Activated gamma-delta T cell (primary cell): ENCODE results near the gene CCDC159.
"Not testable (repeated sequence)": the region's sequence is repeated elsewhere in the genome, so short reads cannot be mapped to it uniquely, and the experiment has no call there.

Experiments
- DNase-seq: peaks from one replicate; lab custom pipeline; 2025; lab: John Stamatoyannopoulos, UW
- total RNA-seq, 2 donors: gene quantifications; one replicate each; lab custom pipeline; 2026; lab: John Stamatoyannopoulos, UW

CCDC159 gene
- total RNA-seq, result 28.9 to 31.9 reads per million in 2 donors

GRCh38 chr19:11346104-11346940 lies at the start of gene CCDC159, which contains the start of gene TMEM205:
Gene CCDC159, plus strand, starts transcription at chr19:11346519. Its CDS starts 88 bp downstream, at chr19:11346607.
Gene TMEM205, minus strand, starts transcription at chr19:11346268. Its CDS starts 649 bp downstream, at chr19:11345619.
- DNase-seq, result peak; percentile 63

GRCh38 chr19:11299946-11300810 lies 46.1 kb upstream of the CCDC159 start:
- no peak for DNase-seq

- no peak for DNase-seq
Observed at GRCh38 chr19:11300811-11301120, 45.6 kb upstream of the CCDC159 start.

GRCh38 chr19:11304936-11305335 lies 41.4 kb upstream of the CCDC159 start:
- DNase-seq, result no peak

GRCh38 chr19:11306337-11306736 lies 40.0 kb upstream of the CCDC159 start:
- no peak for DNase-seq

GRCh38 chr19:11320278-11320995 lies 25.9 kb upstream of the CCDC159 start:
- not testable (repeated sequence) for DNase-seq

- no peak for DNase-seq
Observed at GRCh38 chr19:11321191-11322126, 24.9 kb upstream of the CCDC159 start.

- no peak for DNase-seq
Observed at GRCh38 chr19:11322269-11323024, 23.9 kb upstream of the CCDC159 start.

- DNase-seq, result no peak
Observed at GRCh38 chr19:11323601-11324078, 22.7 kb upstream of the CCDC159 start.

- DNase-seq, result no peak
Observed at GRCh38 chr19:11324079-11324661, 22.1 kb upstream of the CCDC159 start.

- no peak for DNase-seq
Observed at GRCh38 chr19:11324748-11325389, 21.4 kb upstream of the CCDC159 start.

GRCh38 chr19:11325544-11325943 lies 20.8 kb upstream of the CCDC159 start:
- DNase-seq, result no peak

- DNase-seq, result no peak
Observed at GRCh38 chr19:11330127-11330526, 16.2 kb upstream of the CCDC159 start.

GRCh38 chr19:11331502-11331901 lies 14.8 kb upstream of the CCDC159 start:
- no peak for DNase-seq

GRCh38 chr19:11332822-11333221 lies 13.5 kb upstream of the CCDC159 start:
- DNase-seq, result no peak

GRCh38 chr19:11333838-11334237 lies 12.5 kb upstream of the CCDC159 start:
- not testable (repeated sequence) for DNase-seq

- DNase-seq, result no peak
Observed at GRCh38 chr19:11335449-11336146, 10.7 kb upstream of the CCDC159 start.

- DNase-seq, result no peak
Observed at GRCh38 chr19:11337080-11337479, 9.2 kb upstream of the CCDC159 start.

GRCh38 chr19:11338121-11338520 lies 8.2 kb upstream of the CCDC159 start:
- DNase-seq, result no peak
